Measurements from ENCODE around the gene BNC1.

The BNC1 gene

DNA sequence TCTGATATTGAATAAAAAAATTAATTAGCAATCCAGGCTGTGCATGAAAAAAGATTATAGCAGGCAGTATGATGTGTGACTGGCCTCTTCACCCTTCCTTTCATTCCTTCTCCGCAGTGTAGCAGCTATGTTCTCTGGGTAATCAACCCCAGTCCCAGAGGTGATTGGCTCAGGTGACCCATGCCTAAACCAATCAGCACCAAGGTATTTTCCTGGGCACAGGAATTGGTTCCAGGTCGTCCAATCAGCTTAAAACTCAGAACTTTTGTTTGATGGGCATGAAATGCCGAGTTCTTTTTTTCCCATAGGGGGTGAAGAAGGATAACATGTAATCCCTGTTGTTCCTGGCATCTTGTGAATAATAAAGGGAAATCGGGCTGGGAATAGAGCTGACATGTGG is 5.8 kb upstream of the BNC1 start:
- no peaks in the 10 kb centered on the region for H3K36me3 ChIP-seq (ENCODE audit: insufficient read depth, low read length)
- DNase-seq (ENCODE audit: low read depth, low spot score), result no peak
- TF ChIP-seq POLR2AphosphoS5 (IDR thresholded peaks at IDR 0.05; ENCODE audit: borderline replicate concordance, low read depth, low read length) (no peak), FOXP2 (optimal IDR thresholded peaks at IDR 0.05; ENCODE audit: control extremely low read depth, extremely low read length, insufficient read depth) (no peak), EZH2 (IDR thresholded peaks at IDR 0.05) (no peak)

DNA sequence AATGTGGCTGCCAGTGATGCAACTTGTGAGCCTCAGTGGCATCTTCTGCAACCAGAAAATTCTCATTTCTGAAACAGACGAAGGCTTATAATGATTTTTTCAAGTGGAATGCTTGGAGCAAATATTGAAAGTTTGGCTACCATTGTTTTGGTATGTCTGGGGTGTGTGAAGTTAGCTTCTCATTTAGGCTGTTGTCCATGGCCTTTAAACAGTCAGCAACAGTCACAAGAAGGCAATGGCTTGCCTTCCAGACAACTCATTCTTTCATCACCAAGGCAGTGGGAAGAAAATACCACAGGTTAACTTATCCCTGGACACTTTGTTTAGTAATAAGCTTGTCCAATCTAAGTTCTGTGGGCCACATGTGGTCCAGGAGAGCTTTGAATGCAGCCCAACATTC is 4.7 kb upstream of the BNC1 start:
- Histone ChIP-seq H3K9me3 (ENCODE audit: low read depth, low read length) (no peaks in the 10 kb centered on the region), H3K4me3 (no peak overlapping the region), H3K36me3 (ENCODE audit: insufficient read depth, low read length) (no peaks in the 10 kb centered on the region), H3K9ac (ENCODE audit: insufficient read length) (no peak overlapping the region), H3K27ac (no peak overlapping the region)
- TF ChIP-seq EZH2 (IDR thresholded peaks at IDR 0.05) (no peak), FOXP2 (optimal IDR thresholded peaks at IDR 0.05; ENCODE audit: control extremely low read depth, extremely low read length, insufficient read depth) (no peak), POLR2AphosphoS5 (IDR thresholded peaks at IDR 0.05; ENCODE audit: borderline replicate concordance, low read depth, low read length) (no peak)
- no peak for DNase-seq (ENCODE audit: low read depth, low spot score)

More for the DNA sequence above, 5.8 kb upstream of the BNC1 start:
- Histone ChIP-seq H3K9me3 (ENCODE audit: low read depth, low read length) (no peaks in the 10 kb centered on the region), H3K27ac (no peak overlapping the region), H3K9ac (ENCODE audit: insufficient read length) (no peak overlapping the region), H3K4me3 (no peak overlapping the region)

DNA sequence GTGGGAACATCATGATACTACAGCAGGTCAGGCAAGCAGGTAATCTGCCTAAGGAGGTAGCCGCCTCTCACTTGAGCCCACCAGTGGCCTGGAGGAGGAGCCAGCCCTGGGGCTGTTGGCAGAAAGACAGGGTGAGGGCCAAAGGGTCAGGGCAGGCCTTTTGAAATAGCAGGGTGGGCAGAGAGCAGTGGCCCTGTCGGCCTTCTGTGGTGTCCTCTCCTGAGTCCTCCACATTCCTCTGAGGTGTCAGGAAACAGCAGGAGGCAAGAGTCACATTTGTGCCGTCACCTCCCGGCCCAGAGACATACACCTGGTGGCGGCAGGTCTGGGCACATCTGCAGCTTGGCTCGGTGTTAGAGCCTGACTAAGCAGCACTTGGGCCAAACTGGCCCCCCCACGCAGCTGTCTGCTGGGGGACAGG is 3.9 kb upstream of the BNC1 start:
- TF ChIP-seq FOXP2 (optimal IDR thresholded peaks at IDR 0.05; ENCODE audit: control extremely low read depth, extremely low read length, insufficient read depth) (no peak), POLR2AphosphoS5 (IDR thresholded peaks at IDR 0.05; ENCODE audit: borderline replicate concordance, low read depth, low read length) (no peak), EZH2 (IDR thresholded peaks at IDR 0.05) (no peak)
- Histone ChIP-seq H3K9me3 (ENCODE audit: low read depth, low read length) (no peaks in the 10 kb centered on the region), H3K4me3 (no peak overlapping the region), H3K27ac (no peak overlapping the region), H3K36me3 (ENCODE audit: insufficient read depth, low read length) (no peaks in the 10 kb centered on the region), H3K9ac (ENCODE audit: insufficient read length) (no peak overlapping the region)
- no peak for DNase-seq (ENCODE audit: low read depth, low spot score)

DNA sequence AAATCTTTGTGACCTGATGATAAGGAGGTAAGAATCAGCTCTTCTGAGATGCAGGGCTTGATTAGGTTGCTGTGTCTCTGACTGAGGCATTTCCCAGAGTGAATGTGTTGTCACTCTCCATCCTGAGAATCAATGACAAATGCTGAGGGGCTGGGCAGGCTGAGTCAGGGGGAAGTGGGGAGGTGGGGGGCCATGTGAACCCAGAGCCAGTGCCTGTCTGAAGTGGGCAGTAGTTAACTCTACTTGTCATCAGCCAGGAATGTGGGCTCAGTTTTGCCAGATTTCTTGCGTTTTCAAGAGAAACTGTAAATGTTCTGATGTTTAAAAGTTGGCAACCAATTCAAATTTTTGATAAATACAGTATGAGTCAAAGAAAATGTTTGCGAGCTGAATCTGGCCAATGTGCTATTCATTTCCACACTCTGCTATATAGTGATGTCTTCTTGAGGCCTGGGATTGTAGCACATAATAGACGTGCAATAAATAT is 3.1 kb upstream of the BNC1 start:
- no peaks in the 10 kb centered on the region for H3K9me3 ChIP-seq (ENCODE audit: low read depth, low read length)
- H3K4me3 ChIP-seq, result no peak overlapping the region
- H3K27ac ChIP-seq, result no peak overlapping the region
- H3K9ac ChIP-seq (ENCODE audit: insufficient read length), result no peak overlapping the region
- no peaks in the 10 kb centered on the region for H3K36me3 ChIP-seq (ENCODE audit: insufficient read depth, low read length)
- no peak for DNase-seq (ENCODE audit: low read depth, low spot score)
- TF ChIP-seq POLR2AphosphoS5 (IDR thresholded peaks at IDR 0.05; ENCODE audit: borderline replicate concordance, low read depth, low read length) (no peak), EZH2 (IDR thresholded peaks at IDR 0.05) (no peak), FOXP2 (optimal IDR thresholded peaks at IDR 0.05; ENCODE audit: control extremely low read depth, extremely low read length, insufficient read depth) (no peak)

DNA sequence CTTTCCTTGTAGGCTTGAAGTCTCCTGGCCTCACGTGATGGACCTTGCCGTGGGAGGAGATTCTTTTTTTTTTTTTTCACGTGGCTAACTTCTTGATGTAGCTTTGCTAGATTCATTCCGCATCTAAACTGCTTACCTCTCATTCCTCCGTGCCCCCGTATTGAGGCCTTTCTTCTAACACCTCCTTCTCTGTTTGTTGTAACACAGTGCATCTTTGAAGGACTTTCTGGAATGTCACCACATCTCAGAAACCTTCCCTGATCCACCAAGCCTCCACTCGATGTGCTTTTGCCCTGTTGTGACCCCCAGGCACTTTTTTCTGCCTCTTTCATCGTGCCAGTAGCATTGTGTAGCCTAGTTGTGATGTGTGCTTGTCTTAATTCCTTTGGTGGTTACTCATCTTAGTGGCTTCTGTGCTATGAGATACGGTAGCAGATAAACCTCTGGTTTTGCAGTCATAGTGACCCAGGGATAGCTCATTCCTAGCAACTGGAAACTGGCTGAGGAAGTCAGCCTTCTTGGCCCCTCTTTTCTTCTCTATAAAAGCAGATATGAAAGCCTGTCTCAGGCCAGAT is 1.6 kb upstream of the BNC1 start:
- Histone ChIP-seq H3K9me3 (ENCODE audit: low read depth, low read length) (no peaks in the 10 kb centered on the region), H3K9ac (ENCODE audit: insufficient read length) (no peak overlapping the region), H3K27ac (no peak overlapping the region), H3K4me3 (no peak overlapping the region), H3K36me3 (ENCODE audit: insufficient read depth, low read length) (no peaks in the 10 kb centered on the region)
- no peak for TF ChIP-seq FOXP2 (optimal IDR thresholded peaks at IDR 0.05; ENCODE audit: control extremely low read depth, extremely low read length, insufficient read depth)
- no peak for TF ChIP-seq EZH2 (IDR thresholded peaks at IDR 0.05)
- no peak for TF ChIP-seq POLR2AphosphoS5 (IDR thresholded peaks at IDR 0.05; ENCODE audit: borderline replicate concordance, low read depth, low read length)
- no peak for DNase-seq (ENCODE audit: low read depth, low spot score)

DNA sequence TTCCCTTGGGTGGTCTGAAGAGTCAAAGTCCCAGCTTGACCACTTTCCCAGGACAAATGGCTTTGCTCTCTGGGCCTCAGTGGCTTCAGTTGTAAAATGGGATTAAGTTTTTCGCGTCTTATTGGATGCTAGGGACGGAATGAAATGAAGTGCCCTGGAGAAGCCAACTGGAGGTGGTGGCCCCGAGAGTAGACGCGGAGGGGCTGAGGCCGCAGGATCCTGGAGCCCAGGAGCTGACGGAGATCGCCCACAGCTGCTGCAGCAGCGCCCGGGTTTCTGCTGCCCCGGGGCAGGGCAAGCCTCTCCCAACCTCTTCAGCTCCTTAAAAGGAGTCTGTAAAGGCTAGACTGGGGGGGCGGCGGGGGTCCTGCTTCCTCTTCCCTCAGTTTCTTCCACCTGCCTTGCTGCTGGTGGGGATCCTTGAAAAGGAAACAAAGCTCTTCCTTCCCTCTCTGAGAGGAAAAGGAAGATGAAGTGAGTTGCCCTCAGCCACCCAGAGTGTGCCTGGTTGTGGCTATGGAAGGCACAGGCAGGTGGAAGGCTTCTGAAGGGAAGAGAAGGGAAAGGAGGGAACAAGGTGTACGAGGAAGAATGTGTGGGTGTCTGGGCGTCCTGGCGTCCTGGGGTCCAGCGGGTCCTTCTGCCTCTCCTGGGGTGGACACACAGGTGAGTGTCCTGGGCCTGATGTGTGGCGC is 967 bp upstream of the BNC1 start:
- H3K9ac ChIP-seq (ENCODE audit: insufficient read length), result no peak overlapping the region
- no peak overlapping the region for H3K27ac ChIP-seq

DNA sequence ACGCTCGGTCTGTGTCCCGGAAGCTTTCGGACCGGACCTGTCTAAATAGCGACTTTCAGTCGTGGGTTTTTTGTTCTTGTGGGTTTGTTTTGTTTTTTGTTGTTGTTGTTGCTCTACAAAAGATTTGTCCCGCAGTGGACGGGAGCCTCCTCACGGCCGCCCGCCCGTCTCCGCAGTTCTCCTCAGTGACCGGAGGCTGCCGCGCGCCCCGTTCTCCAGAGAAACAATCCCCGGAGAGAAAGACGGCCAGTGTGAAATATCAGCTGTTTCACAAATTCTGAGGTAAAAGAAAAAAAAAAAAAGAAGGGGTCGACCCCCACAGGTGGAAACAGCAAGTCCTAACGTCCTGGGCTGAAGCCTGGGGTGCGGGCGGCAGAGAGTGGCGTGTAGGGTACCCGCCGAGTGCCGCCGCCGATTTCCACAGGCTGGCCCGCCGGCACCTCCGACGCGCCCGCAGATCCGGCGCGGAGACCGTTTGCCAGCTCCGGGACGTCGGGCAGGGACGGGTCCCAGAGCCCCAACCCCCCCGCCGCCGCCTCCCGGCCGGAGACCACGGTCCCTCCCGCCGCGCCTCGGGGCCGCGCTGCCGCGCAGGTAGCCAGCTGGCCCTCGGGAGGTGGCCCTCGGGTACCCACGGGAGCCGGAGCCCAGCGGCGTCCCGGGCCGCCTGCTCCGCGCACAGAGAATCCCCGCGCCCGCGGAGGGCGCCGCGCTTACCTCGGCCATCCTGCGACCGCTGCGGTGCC is 478 bp downstream of the BNC1 start:
- H3K27ac ChIP-seq, result no peak overlapping the region
- TF ChIP-seq EZH2 (IDR thresholded peaks at IDR 0.05), result peak; percentile 42
- no peak for TF ChIP-seq POLR2AphosphoS5 (IDR thresholded peaks at IDR 0.05; ENCODE audit: borderline replicate concordance, low read depth, low read length)
- peak overlapping the region; percentile 78 for H3K9ac ChIP-seq (ENCODE audit: insufficient read length)
- H3K36me3 ChIP-seq (ENCODE audit: insufficient read depth, low read length), result no peaks in the 10 kb centered on the region
- H3K9me3 ChIP-seq (ENCODE audit: low read depth, low read length), result no peaks in the 10 kb centered on the region
- DNase-seq (ENCODE audit: low read depth, low spot score), result no peak
- H3K4me3 ChIP-seq, result peak overlapping the region; percentile 98

More for the DNA sequence above, 967 bp upstream of the BNC1 start:
- Histone ChIP-seq H3K9me3 (ENCODE audit: low read depth, low read length) (no peaks in the 10 kb centered on the region), H3K4me3 (peak overlapping the region; percentile 64; the same call in 1 of the 2 replicates), H3K36me3 (ENCODE audit: insufficient read depth, low read length) (no peaks in the 10 kb centered on the region)
- TF ChIP-seq EZH2 (IDR thresholded peaks at IDR 0.05) (no peak), FOXP2 (optimal IDR thresholded peaks at IDR 0.05; ENCODE audit: control extremely low read depth, extremely low read length, insufficient read depth) (no peak)
- no peak for DNase-seq (ENCODE audit: low read depth, low spot score)

DNA sequence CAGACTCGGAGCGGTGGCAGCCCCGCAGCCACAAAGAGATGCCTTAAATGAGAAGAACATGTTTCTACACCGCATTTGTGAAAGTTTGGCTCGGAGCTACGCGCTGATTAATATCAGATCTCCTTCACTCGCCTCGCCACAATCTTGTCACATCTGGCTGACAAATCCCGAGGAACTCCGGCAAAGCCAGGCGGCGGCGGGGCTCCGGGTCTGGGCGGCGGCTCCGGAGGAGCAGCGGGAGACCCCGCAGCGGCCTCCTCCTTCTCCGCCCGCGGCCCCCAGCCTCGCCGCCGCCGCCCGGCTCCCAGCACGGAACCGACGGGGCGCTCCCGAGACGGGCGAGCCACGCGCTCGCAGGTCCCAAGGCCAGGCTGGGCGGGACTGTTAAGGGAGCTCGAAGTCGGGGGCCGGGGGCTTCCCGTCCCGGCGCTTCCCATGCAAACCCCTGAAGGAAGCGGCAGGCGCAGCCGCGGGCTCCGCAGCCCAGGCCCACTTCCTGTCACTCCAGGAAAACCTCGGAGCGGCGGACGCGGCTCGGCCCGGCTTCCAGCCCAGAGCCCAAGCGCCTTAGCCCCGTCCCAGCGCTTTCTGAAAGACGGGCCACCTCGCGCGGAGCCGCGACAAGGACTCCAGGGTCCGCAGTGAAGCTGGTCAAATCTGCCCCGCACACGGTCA is 1.2 kb downstream of the BNC1 start:
- H3K27ac ChIP-seq, result peak overlapping the region; percentile 54
- H3K9me3 ChIP-seq (ENCODE audit: low read depth, low read length), result no peaks in the 10 kb centered on the region
- no peak; the same call in 1 of the 2 replicates for TF ChIP-seq POLR2AphosphoS5 (IDR thresholded peaks at IDR 0.05; ENCODE audit: borderline replicate concordance, low read depth, low read length)
- TF ChIP-seq FOXP2 (optimal IDR thresholded peaks at IDR 0.05; ENCODE audit: control extremely low read depth, extremely low read length, insufficient read depth), result no peak
- TF ChIP-seq EZH2 (IDR thresholded peaks at IDR 0.05), result no peak
- peak overlapping the region; percentile 98 for H3K4me3 ChIP-seq
- peak overlapping the region; percentile 78 for H3K9ac ChIP-seq (ENCODE audit: insufficient read length)
- H3K36me3 ChIP-seq (ENCODE audit: insufficient read depth, low read length), result no peaks in the 10 kb centered on the region
- DNase-seq (ENCODE audit: low read depth, low spot score), result no peak
